ENCODE results near the gene GJA4. TPM values are rescaled to one million over a fixed set of nuclear protein-coding genes. Genes with fewer than 3 reads are reported as not detected.

Gene GJA4
- total RNA-seq, 1 experiment from 2014 or later, result 1.4 TPM

DNA sequence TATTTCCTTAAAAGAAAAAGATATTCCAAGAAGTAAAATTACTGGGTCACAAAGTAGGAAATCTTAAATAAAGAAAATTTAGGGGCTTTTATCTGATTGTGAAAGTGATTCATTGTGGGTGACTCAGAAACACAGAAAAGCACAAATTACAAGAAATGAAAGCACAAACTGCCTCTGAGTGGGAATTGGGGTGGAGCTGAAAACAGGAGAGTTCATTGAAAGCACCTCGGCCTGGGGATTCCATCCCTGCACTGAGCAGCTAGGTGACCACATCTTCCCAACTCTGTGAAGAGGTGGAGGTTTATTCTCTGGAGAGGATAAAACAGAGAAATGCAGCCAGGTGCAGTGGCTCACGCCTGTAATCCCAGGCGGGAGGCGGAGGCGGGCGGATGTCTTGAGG lies 7.4 kb downstream of the GJA4 start:
- H4K8ac ChIP-seq (replicated peaks; ENCODE audit: insufficient read length, low read depth, low read length), result no peak overlapping the region
- H2BK5ac ChIP-seq (ENCODE audit: insufficient read length, low read length), result no peak overlapping the region
- no peak overlapping the region for H3K4ac ChIP-seq (ENCODE audit: low read depth, low read length)
- H3K18ac ChIP-seq (ENCODE audit: insufficient read length, low read depth, low read length), result no peak overlapping the region
- Mint-ChIP-seq H3K9me3 (no peaks in the 10 kb centered on the region; a peak in 3 of 5 replicates), H3K27ac (no peak overlapping the region), H3K4me3 (no peak overlapping the region), H3K4me1 (peaks cover 12 to 14% of the 10 kb centered on the region in 2 experiments), H3K36me3 (ENCODE audit: insufficient read depth in 1 of 3, low read depth in 3 of 3) (no peaks in the 10 kb centered on the region), H3K27me3 (ENCODE audit: low read depth) (peaks cover 5% of the 10 kb centered on the region)
- no peaks in the 10 kb centered on the region; the same call in 1 of the 2 replicates for H3K4me1 ChIP-seq (ENCODE audit: insufficient read depth, low read length)
- no peak overlapping the region for H2AFZ ChIP-seq (ENCODE audit: low read length)
- H3K4me2 ChIP-seq (ENCODE audit: insufficient read depth, insufficient read length, low read length), result no peak overlapping the region
- no peak overlapping the region for H2BK15ac ChIP-seq (ENCODE audit: low read depth, low read length)
- no peak overlapping the region for H2BK20ac ChIP-seq (ENCODE audit: low read depth, low read length, poor library complexity, severe bottlenecking)
- no peaks in the 10 kb centered on the region for H3K9me3 ChIP-seq (ENCODE audit: control insufficient read depth, low read depth, low read length)
- H3K9ac ChIP-seq (ENCODE audit: extremely low read depth, insufficient read length, low read length), result no peak overlapping the region
- no peaks in the 10 kb centered on the region for H3K27me3 ChIP-seq (ENCODE audit: insufficient read depth, low read length)
- no CpG with 5 or more reads among the region's 6 CpGs for WGBS (ENCODE audit: extremely low coverage, insufficient read length, low lambda C conversion rate)
- no peak overlapping the region for H4K91ac ChIP-seq (ENCODE audit: insufficient read length, low read depth, low read length)
- no peak overlapping the region for H3K23ac ChIP-seq (ENCODE audit: insufficient read length, low read depth, low read length)
- H3K56ac ChIP-seq (ENCODE audit: insufficient read length, low read depth, low read length), result no peak overlapping the region
- no peak overlapping the region for H3K27ac ChIP-seq (ENCODE audit: insufficient read length, low read depth, low read length)
- H3K79me1 ChIP-seq (ENCODE audit: insufficient read depth, low read depth, low read length, poor library complexity, severe bottlenecking), result no peaks in the 10 kb centered on the region
- TF ChIP-seq, protein P1, sequence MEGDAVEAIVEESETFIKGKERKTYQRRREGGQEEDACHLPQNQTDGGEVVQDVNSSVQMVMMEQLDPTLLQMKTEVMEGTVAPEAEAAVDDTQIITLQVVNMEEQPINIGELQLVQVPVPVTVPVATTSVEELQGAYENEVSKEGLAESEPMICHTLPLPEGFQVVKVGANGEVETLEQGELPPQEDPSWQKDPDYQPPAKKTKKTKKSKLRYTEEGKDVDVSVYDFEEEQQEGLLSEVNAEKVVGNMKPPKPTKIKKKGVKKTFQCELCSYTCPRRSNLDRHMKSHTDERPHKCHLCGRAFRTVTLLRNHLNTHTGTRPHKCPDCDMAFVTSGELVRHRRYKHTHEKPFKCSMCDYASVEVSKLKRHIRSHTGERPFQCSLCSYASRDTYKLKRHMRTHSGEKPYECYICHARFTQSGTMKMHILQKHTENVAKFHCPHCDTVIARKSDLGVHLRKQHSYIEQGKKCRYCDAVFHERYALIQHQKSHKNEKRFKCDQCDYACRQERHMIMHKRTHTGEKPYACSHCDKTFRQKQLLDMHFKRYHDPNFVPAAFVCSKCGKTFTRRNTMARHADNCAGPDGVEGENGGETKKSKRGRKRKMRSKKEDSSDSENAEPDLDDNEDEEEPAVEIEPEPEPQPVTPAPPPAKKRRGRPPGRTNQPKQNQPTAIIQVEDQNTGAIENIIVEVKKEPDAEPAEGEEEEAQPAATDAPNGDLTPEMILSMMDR (conservative IDR thresholded peaks at IDR 0.05), result no peak
- H3K14ac ChIP-seq (ENCODE audit: insufficient read depth, low read length), result no peak overlapping the region
- no peak overlapping the region for H4K5ac ChIP-seq (ENCODE audit: insufficient read length, low read depth, low read length)
- H2BK120ac ChIP-seq (ENCODE audit: low read depth, low read length, poor library complexity, severe bottlenecking), result no peak overlapping the region
- H4K20me1 ChIP-seq (ENCODE audit: control insufficient read depth, insufficient read depth, insufficient read length), result no peaks in the 10 kb centered on the region
- no peak overlapping the region for H3T11ph ChIP-seq (ENCODE audit: low read length)
- H2AK5ac ChIP-seq (ENCODE audit: insufficient read length, low read length), result no peak overlapping the region
- no peak overlapping the region for H2BK12ac ChIP-seq (ENCODE audit: insufficient read length, low read depth, low read length)
- H3K79me2 ChIP-seq (ENCODE audit: insufficient read depth, low read length), result no peaks in the 10 kb centered on the region
- H3K23me2 ChIP-seq (ENCODE audit: insufficient read length, low read depth, low read length, poor library complexity, severe bottlenecking), result no peaks in the 10 kb centered on the region
- no peak for DNase-seq
